OCI-LY1 (cell line): ENCODE results near the gene VPS37C.

Experiments used
- EZH2 ChIP-seq: fragments of 200-600 bp; sonication (generic), shearing (Covaris generic); IDR thresholded peaks from 2 replicates; pipeline ENCODE4 v1.8.0; 2017; ENCODE audit warnings: borderline replicate concordance, mixed run types, mild to moderate bottlenecking, antibody characterized with exemption, low read length, moderate library complexity, mixed read lengths
- TF ChIP-seq, protein P1 (sequence below): fragments of 200-600 bp; sonication (generic), shearing (Covaris generic); IDR thresholded peaks from 2 replicates; pipeline ENCODE4 v1.5.1; 2017; ENCODE audit warnings: mild to moderate bottlenecking, antibody characterized with exemption, low read length, moderate library complexity, mixed read lengths

DNA sequence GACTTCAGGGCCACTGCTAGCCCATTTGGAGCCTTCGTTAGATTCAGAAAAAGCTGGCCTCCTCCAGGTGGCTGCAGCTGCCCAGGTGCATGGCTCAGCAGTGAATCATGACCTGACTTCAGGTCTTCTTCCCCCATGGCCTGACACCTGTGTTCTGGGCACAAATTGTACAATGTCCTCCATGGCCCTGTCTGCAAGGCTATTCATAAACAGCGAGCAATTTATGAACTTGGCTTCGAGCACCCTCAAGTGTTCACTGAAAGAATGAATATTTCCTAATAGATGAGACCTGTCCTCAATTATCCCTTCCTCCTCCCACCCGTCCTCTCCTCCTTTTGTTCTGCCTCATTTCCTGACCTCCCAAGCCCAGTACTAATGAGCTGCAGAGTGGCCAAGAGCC lies 12.2 kb upstream of the VPS37C start:
- TF ChIP-seq, protein P1, sequence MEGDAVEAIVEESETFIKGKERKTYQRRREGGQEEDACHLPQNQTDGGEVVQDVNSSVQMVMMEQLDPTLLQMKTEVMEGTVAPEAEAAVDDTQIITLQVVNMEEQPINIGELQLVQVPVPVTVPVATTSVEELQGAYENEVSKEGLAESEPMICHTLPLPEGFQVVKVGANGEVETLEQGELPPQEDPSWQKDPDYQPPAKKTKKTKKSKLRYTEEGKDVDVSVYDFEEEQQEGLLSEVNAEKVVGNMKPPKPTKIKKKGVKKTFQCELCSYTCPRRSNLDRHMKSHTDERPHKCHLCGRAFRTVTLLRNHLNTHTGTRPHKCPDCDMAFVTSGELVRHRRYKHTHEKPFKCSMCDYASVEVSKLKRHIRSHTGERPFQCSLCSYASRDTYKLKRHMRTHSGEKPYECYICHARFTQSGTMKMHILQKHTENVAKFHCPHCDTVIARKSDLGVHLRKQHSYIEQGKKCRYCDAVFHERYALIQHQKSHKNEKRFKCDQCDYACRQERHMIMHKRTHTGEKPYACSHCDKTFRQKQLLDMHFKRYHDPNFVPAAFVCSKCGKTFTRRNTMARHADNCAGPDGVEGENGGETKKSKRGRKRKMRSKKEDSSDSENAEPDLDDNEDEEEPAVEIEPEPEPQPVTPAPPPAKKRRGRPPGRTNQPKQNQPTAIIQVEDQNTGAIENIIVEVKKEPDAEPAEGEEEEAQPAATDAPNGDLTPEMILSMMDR: peak; percentile 49
- no peak for TF ChIP-seq EZH2
